Measurements from ENCODE around the gene PLEKHB2.

- TF ChIP-seq CTCF (IDR thresholded peaks at IDR 0.05) (no peak), NR3C1 (IDR thresholded peaks at IDR 0.05) (no peak), ELK1 (IDR thresholded peaks at IDR 0.05; ENCODE audit: low read depth, low read length) (no peak)
Observed at GRCh38 chr2:131105950-131106801, 1.0 kb downstream of the PLEKHB2 start.

Data from A549 (cell line).